ENCODE results near the gene ASB18. TPM values are rescaled to one million over a fixed set of nuclear protein-coding genes. Genes with fewer than 3 reads are reported as not detected.

The ASB18 gene
- total RNA-seq, 2 donors from 2014 or later, result 1.9 to 7.6 TPM

- Histone ChIP-seq H3K4me1 (peaks cover 0 to 18% of the 10 kb centered on the region in 2 donors), H3K27ac (peak overlapping the region in 1 of 2 donors; percentile 69), H3K36me3 (no peaks in the 10 kb centered on the region), H3K9me3 (no peaks in the 10 kb centered on the region), H3K4me3 (no peak overlapping the region), H3K27me3 (no peaks in the 10 kb centered on the region)
- TF ChIP-seq CTCF (IDR thresholded peaks at IDR 0.05), result no peak
- DNase-seq (ENCODE audit: low spot score), result no peak
Measured at GRCh38 chr2:236246711-236247246, 17.4 kb downstream of the ASB18 start.

GRCh38 chr2:236244256-236244655 lies 19.9 kb downstream of the ASB18 start:
- H3K27me3 ChIP-seq, result no peaks in the 10 kb centered on the region
- H3K9me3 ChIP-seq, result no peaks in the 10 kb centered on the region
- peaks cover 0 to 10% of the 10 kb centered on the region in 2 donors for H3K4me1 ChIP-seq
- DNase-seq (ENCODE audit: low spot score), result no peak
- no peak overlapping the region for H3K4me3 ChIP-seq
- H3K36me3 ChIP-seq, result no peaks in the 10 kb centered on the region
- TF ChIP-seq CTCF (IDR thresholded peaks at IDR 0.05), result no peak
- no peak overlapping the region for H3K27ac ChIP-seq

GRCh38 chr2:236242057-236242495 lies 22.1 kb downstream of the ASB18 start:
- Histone ChIP-seq H3K36me3 (no peaks in the 10 kb centered on the region), H3K27ac (peak overlapping the region in 1 of 2 donors; percentile 27), H3K4me3 (no peak overlapping the region), H3K27me3 (no peaks in the 10 kb centered on the region), H3K4me1 (peaks cover 0 to 10% of the 10 kb centered on the region in 2 donors), H3K9me3 (no peaks in the 10 kb centered on the region)
- TF ChIP-seq CTCF (IDR thresholded peaks at IDR 0.05), result no peak
- DNase-seq (ENCODE audit: low spot score), result no peak

GRCh38 chr2:236241181-236242056 lies 22.8 kb downstream of the ASB18 start:
- DNase-seq (ENCODE audit: low spot score), result no peak
- Histone ChIP-seq H3K27ac (peak overlapping the region; percentile 78 to 93), H3K36me3 (no peaks in the 10 kb centered on the region), H3K27me3 (no peaks in the 10 kb centered on the region), H3K4me3 (no peak overlapping the region), H3K4me1 (peaks cover 0 to 16% of the 10 kb centered on the region in 2 donors), H3K9me3 (no peaks in the 10 kb centered on the region)
- TF ChIP-seq CTCF (IDR thresholded peaks at IDR 0.05), result no peak

- H3K36me3 ChIP-seq, result no peaks in the 10 kb centered on the region
- no peak overlapping the region for H3K4me3 ChIP-seq
- H3K27me3 ChIP-seq, result no peaks in the 10 kb centered on the region
- TF ChIP-seq CTCF (IDR thresholded peaks at IDR 0.05), result no peak
- peak overlapping the region; percentile 78 to 93 for H3K27ac ChIP-seq
- H3K4me1 ChIP-seq, result peaks cover 0 to 19% of the 10 kb centered on the region in 2 donors
- no peak for DNase-seq (ENCODE audit: low spot score)
- H3K9me3 ChIP-seq, result no peaks in the 10 kb centered on the region
Measured at GRCh38 chr2:236240228-236240990, 23.8 kb downstream of the ASB18 start.
